HEK293 (cell line): ENCODE measurements around the gene ZNF664.
A peak's percentile ranks its signal among the peaks of the same experiment; 100 is the strongest.

ENCODE experiments used
- CTCF ChIA-PET: fragments of 350-600 bp; formaldehyde crosslinking; extraction: SDS; loops from one replicate; lab custom pipeline; 2021; ENCODE audit warnings: antibody characterized with exemption; lab: Yijun Ruan, JAX
- POLR2A ChIA-PET: fragments of 300-600 bp; formaldehyde crosslinking; extraction: SDS; loops from one replicate; lab custom pipeline; 2020; ENCODE audit warnings: antibody characterized with exemption, inconsistent platforms; lab: Yijun Ruan, JAX
- H3K27ac ChIP-seq: fragments of 200-500 bp; sonication (Bioruptor generic); 2 replicates; pipeline ENCODE4 v1.5.1; 2014; ENCODE audit warnings: low read depth, low read length, control low read depth, inconsistent platforms; ENCODE audit errors: extremely low read depth
- H3K36me3 ChIP-seq, 2 experiments: fragments of 200-500 bp in 1 of 2; sonication (Bioruptor generic) in 1 of 2; 1 replicate in 1 of 2; 2 replicates in 1 of 2; pipeline ENCODE4 v1.5.1; 2014 to 2017; ENCODE audit warnings: inconsistent platforms in 2 of 2, low read length in 2 of 2; ENCODE audit not compliant: control insufficient read depth in 2 of 2, insufficient read depth in 1 of 2
- H3K4me1 ChIP-seq: fragments of 200-500 bp; sonication (Bioruptor generic); 2 replicates; pipeline ENCODE4 v1.5.1; 2014; ENCODE audit warnings: mild to moderate bottlenecking, low read length, inconsistent platforms; ENCODE audit not compliant: control insufficient read depth, insufficient read depth
- H3K4me3 ChIP-seq: 2 replicates; pipeline ENCODE4 v1.5.1; 2011; ENCODE audit warnings: low read depth, mild to moderate bottlenecking, control low read depth, low read length, moderate library complexity
- H3K9me3 ChIP-seq: fragments of 200-500 bp; sonication (Bioruptor generic); 2 replicates; pipeline ENCODE4 v1.5.1; 2014; ENCODE audit warnings: low read depth, low read length, inconsistent platforms; ENCODE audit not compliant: control insufficient read depth, insufficient read depth
- FEZF1 ChIP-seq: fragments of 450-650 bp; formaldehyde crosslinking; IDR thresholded peaks from 2 replicates; pipeline ENCODE4 v1.5.1; 2016; ENCODE audit warnings: missing biosample characterization, missing genetic modification characterization
- GLIS1 ChIP-seq: fragments of 450-650 bp; formaldehyde crosslinking; IDR thresholded peaks from 2 replicates; pipeline ENCODE4 v1.5.1; 2016; ENCODE audit warnings: missing biosample characterization, missing genetic modification characterization
- GLIS2 ChIP-seq: fragments of 450-650 bp; formaldehyde crosslinking; IDR thresholded peaks from 2 replicates; pipeline ENCODE4 v1.5.1; 2016; ENCODE audit warnings: missing biosample characterization, missing genetic modification characterization
- IKZF3 ChIP-seq: fragments of 450-650 bp; IDR thresholded peaks from 2 replicates; pipeline ENCODE4 v1.5.0; 2018; ENCODE audit warnings: missing biosample characterization, mild to moderate bottlenecking, missing genetic modification characterization, moderate library complexity
- PRDM4 ChIP-seq: fragments of 450-650 bp; formaldehyde crosslinking; IDR thresholded peaks from 2 replicates; pipeline ENCODE4 v1.5.1; 2017; ENCODE audit warnings: missing biosample characterization, missing genetic modification characterization
- TRIM28 ChIP-seq: IDR thresholded peaks from 2 replicates; pipeline ENCODE4 v1.6.1; 2011; ENCODE audit warnings: low read length, control low read depth, borderline replicate concordance
- ZBTB17 ChIP-seq: fragments of 450-650 bp; formaldehyde crosslinking; IDR thresholded peaks from 2 replicates; pipeline ENCODE4 v1.5.1; 2016; ENCODE audit warnings: missing biosample characterization, missing genetic modification characterization
- ZBTB21 ChIP-seq: fragments of 450-650 bp; formaldehyde crosslinking; IDR thresholded peaks from 2 replicates; pipeline ENCODE4 v1.5.1; 2017; ENCODE audit warnings: missing biosample characterization, missing genetic modification characterization
- ZBTB8A ChIP-seq: fragments of 450-650 bp; formaldehyde crosslinking; IDR thresholded peaks from 2 replicates; pipeline ENCODE4 v1.5.1; 2016; ENCODE audit warnings: missing biosample characterization, missing genetic modification characterization
- ZIC2 ChIP-seq: fragments of 450-650 bp; formaldehyde crosslinking; IDR thresholded peaks from 2 replicates; pipeline ENCODE4 v1.5.1; 2016; ENCODE audit warnings: missing biosample characterization, missing genetic modification characterization
- ZNF114 ChIP-seq: fragments of 450-650 bp; formaldehyde crosslinking; IDR thresholded peaks from 2 replicates; pipeline ENCODE4 v1.5.0; 2017; ENCODE audit warnings: missing biosample characterization, missing genetic modification characterization
- ZNF2 ChIP-seq: fragments of 450-650 bp; formaldehyde crosslinking; IDR thresholded peaks from 2 replicates; pipeline ENCODE4 v1.5.1; 2016; ENCODE audit warnings: missing biosample characterization, missing genetic modification characterization
- ZNF341 ChIP-seq: fragments of 450-650 bp; formaldehyde crosslinking; IDR thresholded peaks from 2 replicates; pipeline ENCODE4; 2016; ENCODE audit warnings: low read depth, missing biosample characterization, missing genetic modification characterization
- ZNF366 ChIP-seq: fragments of 450-650 bp; formaldehyde crosslinking; conservative IDR thresholded peaks from 2 replicates; pipeline ENCODE4 v1.5.1; 2016; ENCODE audit warnings: missing biosample characterization, missing genetic modification characterization
- ZNF513 ChIP-seq: fragments of 450-650 bp; IDR thresholded peaks from 2 replicates; pipeline ENCODE4 v1.5.1; 2018; ENCODE audit warnings: missing biosample characterization, missing genetic modification characterization
- ZNF560 ChIP-seq: fragments of 450-650 bp; formaldehyde crosslinking; IDR thresholded peaks from 2 replicates; pipeline ENCODE4 v1.5.1; 2017; ENCODE audit warnings: missing biosample characterization, missing genetic modification characterization, borderline replicate concordance
- ZNF621 ChIP-seq: fragments of 450-650 bp; formaldehyde crosslinking; IDR thresholded peaks from 2 replicates; pipeline ENCODE4 v1.5.1; 2017; ENCODE audit warnings: missing biosample characterization, missing genetic modification characterization
- ZNF645 ChIP-seq: fragments of 450-650 bp; formaldehyde crosslinking; IDR thresholded peaks from 2 replicates; pipeline ENCODE4; 2016; ENCODE audit warnings: missing biosample characterization, missing genetic modification characterization
- ZNF777 ChIP-seq: fragments of 450-650 bp; formaldehyde crosslinking; IDR thresholded peaks from 2 replicates; pipeline ENCODE4 v1.5.1; 2017; ENCODE audit warnings: missing biosample characterization, missing genetic modification characterization, borderline replicate concordance
- TF ChIP-seq, protein P1 (sequence below): fragments of 450-650 bp; formaldehyde crosslinking; IDR thresholded peaks from 2 replicates; pipeline ENCODE4 v1.5.1; 2016; ENCODE audit warnings: missing biosample characterization, missing genetic modification characterization
- TF ChIP-seq, protein P2 (sequence below): fragments of 450-650 bp; formaldehyde crosslinking; IDR thresholded peaks from 2 replicates; pipeline ENCODE4 v1.5.1; 2016; ENCODE audit warnings: missing biosample characterization, missing genetic modification characterization

The ZNF664 gene

DNA sequence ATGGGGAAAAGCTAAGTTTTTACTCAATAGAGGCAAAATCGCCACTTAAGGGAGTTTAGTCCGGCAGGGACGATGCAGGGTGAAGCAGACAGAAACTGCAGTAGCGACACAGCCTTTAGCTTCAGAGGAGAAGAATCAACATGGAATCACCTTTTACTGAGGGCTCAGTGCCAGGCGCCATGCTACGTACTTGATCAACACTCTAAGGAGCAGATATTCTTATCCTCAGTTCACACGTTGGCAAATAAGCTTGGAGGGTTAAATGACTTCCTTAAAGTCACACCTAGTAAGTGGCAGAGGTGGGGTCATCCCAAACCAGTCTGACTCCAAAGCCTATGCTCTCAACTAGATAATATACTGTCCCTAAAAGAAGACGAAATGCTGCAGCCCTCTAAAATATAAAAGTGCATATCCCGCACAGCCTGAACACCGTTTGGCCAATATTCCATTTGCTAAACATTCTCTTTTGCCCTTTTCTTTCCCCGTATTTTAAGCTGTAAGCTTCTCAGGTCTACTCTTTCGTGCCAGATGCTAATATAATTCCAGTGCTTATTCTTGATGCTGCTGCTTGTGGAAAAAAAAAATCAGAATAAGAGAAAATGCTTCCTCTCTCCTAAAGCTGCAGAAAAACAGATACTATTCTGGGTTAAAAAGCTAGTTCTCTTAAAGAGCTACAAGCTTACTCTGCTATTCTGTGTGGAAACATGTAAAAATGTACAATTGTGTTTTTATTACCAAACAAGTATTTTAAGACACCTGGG is 11.2 kb upstream of the ZNF664 start:
- POLR2A ChIA-PET = interaction anchor here (1.3 kb wide), 1 partner anchor 11 kb away, joined by 4 read pairs; the partner anchor contains the start of gene CCDC92
- no peak overlapping the region for H3K27ac ChIP-seq
- H3K4me1 ChIP-seq = peaks cover 4% of the 10 kb centered on the region; the same call in 1 of the 2 replicates
- TF ChIP-seq, protein P1, sequence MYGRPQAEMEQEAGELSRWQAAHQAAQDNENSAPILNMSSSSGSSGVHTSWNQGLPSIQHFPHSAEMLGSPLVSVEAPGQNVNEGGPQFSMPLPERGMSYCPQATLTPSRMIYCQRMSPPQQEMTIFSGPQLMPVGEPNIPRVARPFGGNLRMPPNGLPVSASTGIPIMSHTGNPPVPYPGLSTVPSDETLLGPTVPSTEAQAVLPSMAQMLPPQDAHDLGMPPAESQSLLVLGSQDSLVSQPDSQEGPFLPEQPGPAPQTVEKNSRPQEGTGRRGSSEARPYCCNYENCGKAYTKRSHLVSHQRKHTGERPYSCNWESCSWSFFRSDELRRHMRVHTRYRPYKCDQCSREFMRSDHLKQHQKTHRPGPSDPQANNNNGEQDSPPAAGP (tag by site-specific recombination) = no peak
- no peak for TF ChIP-seq FEZF1 (tag by site-specific recombination)
- TF ChIP-seq ZBTB21 (tag by site-specific recombination) = no peak
- TF ChIP-seq ZNF2 (tag by site-specific recombination) = no peak
- TF ChIP-seq ZNF366 (tag by site-specific recombination) = no peak
- no peak for TF ChIP-seq ZNF513
- TF ChIP-seq ZNF560 (tag by site-specific recombination) = no peak
- TF ChIP-seq ZNF777 = no peak
- TF ChIP-seq ZNF341 = no peak
- no peak for TF ChIP-seq TRIM28
- TF ChIP-seq ZNF114 (tag by site-specific recombination) = no peak
- H3K9me3 ChIP-seq = no peaks in the 10 kb centered on the region
- CTCF ChIA-PET = interaction anchor here (0.6 to 2.0 kb wide), 2 partner anchors 57 to 724 kb away, joined by 4 to 7 read pairs; no protein-coding TSS in a partner anchor
- H3K4me3 ChIP-seq = no peak overlapping the region
- H3K36me3 ChIP-seq = peaks cover 0 to under 1% of the 10 kb centered on the region in 2 experiments; a peak in 1 of 3 replicates

DNA sequence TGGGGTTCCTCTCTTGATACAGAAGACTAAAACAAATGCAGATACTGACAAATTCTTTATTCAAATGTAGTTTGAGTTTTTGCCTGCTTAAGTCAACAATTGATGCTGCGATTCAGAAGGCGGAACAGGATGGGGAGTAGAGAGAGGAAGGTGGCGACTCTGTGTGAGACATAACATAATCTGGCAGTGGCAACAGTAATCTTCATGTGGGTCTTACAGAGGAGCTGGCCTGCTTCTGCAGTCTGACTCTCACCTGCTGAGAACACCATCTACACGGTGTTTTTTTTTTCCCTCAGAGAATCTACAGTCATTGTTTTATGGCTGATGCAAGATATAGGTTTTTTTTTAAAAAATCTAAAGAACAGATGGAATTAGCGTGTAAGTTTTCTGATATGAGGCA is 10.5 kb upstream of the ZNF664 start:
- ChIA-PET POLR2A (interaction anchor here (1.3 kb wide), 1 partner anchor 10 kb away, joined by 4 read pairs; the partner anchor contains the start of gene CCDC92), CTCF (interaction anchor here (0.6 kb wide), 1 partner anchor 725 kb away, joined by 4 read pairs; no protein-coding TSS in a partner anchor)
- peak; percentile 56 for TF ChIP-seq ZIC2 (tag by site-specific recombination)
- TF ChIP-seq GLIS1 (tag by site-specific recombination) = peak; percentile 51
- no peak for TF ChIP-seq ZNF645 (tag by site-specific recombination)
- peak; percentile 58; the same call in 1 of the 2 replicates for TF ChIP-seq ZBTB17
- TF ChIP-seq ZBTB8A (tag by site-specific recombination) = no peak
- TF ChIP-seq PRDM4 = no peak
- TF ChIP-seq, protein P2, sequence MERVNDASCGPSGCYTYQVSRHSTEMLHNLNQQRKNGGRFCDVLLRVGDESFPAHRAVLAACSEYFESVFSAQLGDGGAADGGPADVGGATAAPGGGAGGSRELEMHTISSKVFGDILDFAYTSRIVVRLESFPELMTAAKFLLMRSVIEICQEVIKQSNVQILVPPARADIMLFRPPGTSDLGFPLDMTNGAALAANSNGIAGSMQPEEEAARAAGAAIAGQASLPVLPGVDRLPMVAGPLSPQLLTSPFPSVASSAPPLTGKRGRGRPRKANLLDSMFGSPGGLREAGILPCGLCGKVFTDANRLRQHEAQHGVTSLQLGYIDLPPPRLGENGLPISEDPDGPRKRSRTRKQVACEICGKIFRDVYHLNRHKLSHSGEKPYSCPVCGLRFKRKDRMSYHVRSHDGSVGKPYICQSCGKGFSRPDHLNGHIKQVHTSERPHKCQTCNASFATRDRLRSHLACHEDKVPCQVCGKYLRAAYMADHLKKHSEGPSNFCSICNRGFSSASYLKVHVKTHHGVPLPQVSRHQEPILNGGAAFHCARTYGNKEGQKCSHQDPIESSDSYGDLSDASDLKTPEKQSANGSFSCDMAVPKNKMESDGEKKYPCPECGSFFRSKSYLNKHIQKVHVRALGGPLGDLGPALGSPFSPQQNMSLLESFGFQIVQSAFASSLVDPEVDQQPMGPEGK = no peak
- no peak for TF ChIP-seq IKZF3 (tag by site-specific recombination)
- no peak for TF ChIP-seq GLIS2 (tag by site-specific recombination)
- TF ChIP-seq ZNF621 (tag by site-specific recombination) = no peak
- Histone ChIP-seq H3K27ac (no peak overlapping the region), H3K9me3 (no peaks in the 10 kb centered on the region), H3K4me1 (peaks cover 4% of the 10 kb centered on the region; the same call in 1 of the 2 replicates), H3K36me3 (peaks cover 0 to 6% of the 10 kb centered on the region in 2 experiments; a peak in 1 of 3 replicates), H3K4me3 (no peak overlapping the region)
